Measurements from ENCODE around the gene OR14K1.

The OR14K1 gene

DNA sequence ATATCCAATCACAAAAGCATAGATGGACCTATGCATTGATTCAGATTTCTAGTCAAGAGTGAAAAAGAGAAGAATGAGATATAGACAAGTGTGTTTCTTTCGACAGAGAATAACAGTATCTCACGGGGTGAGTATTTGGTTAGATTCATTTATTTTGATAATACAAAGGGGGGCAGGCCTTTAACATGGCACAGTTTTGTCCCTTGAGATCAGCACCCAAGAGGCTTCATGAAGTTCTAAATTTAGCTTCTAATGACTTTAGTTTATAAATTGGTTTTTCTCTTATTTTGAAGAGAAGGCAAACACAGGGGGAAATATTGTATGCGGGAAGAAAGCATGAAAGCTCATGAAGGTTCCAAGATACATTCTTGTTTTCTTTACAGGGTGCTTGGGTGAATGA is 22.0 kb downstream of the OR14K1 start, which contains the start of gene OR1C1:
TSS of gene OR1C1 (minus strand) at position 101 of the 400 bp plus-strand sequence. CDS start 2,150 bp downstream, outside the sequence.
- no peak for DNase-seq (ENCODE audit: low read depth, low spot score)
- TF ChIP-seq CTCF (IDR thresholded peaks at IDR 0.05; ENCODE audit: low read depth, low read length) = no peak
- in situ Hi-C loops (cut with HindIII; ENCODE audit: low sequenced_read_pairs) = no loop called here
- H3K4me3 ChIP-seq (ENCODE audit: low read depth, low read length) = no peak within 1 kb of the TSS

DNA sequence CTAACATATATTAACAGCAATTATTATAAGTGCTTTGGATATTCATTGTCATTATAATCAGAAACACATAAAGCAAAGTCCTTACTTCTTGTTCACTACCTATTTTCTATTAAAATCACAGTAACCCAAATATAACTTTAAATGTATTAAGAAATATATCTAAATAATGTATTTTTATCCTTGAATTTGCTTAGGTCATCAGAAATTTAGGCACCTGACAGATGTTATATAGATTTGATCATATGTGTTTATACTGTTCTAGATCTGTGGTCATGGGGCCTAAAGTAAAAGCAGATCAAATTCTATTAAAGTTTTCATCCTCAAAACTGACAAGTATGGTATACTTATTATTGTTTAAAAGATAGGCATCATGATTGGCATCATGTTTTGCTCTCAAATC is 31.2 kb downstream of the OR14K1 start:
- no peak overlapping the region for H3K4me3 ChIP-seq (ENCODE audit: low read depth, low read length)
- no peak for TF ChIP-seq CTCF (IDR thresholded peaks at IDR 0.05; ENCODE audit: low read depth, low read length)
- in situ Hi-C loops (cut with HindIII; ENCODE audit: low sequenced_read_pairs) = no loop called here
- no peak for DNase-seq (ENCODE audit: low read depth, low spot score)
